Activated T-cell treated with anti-CD3 and anti-CD28 coated beads, Interleukin-2, amount 50 U/mL, for 1 hour (primary cell): ENCODE results near the gene AIF1.
"Not testable (repeated sequence)": the region's sequence is repeated elsewhere in the genome, so short reads cannot be mapped to it uniquely, and the experiment has no call there.

ENCODE experiments used
- DNase-seq: peaks from one replicate; pipeline ENCODE4 v3.0.0-alpha.2; 2020

Gene AIF1

GRCh38 chr6:31580807-31581433 is 34.1 kb upstream of the AIF1 start:
- peak; percentile 94 for DNase-seq

DNA sequence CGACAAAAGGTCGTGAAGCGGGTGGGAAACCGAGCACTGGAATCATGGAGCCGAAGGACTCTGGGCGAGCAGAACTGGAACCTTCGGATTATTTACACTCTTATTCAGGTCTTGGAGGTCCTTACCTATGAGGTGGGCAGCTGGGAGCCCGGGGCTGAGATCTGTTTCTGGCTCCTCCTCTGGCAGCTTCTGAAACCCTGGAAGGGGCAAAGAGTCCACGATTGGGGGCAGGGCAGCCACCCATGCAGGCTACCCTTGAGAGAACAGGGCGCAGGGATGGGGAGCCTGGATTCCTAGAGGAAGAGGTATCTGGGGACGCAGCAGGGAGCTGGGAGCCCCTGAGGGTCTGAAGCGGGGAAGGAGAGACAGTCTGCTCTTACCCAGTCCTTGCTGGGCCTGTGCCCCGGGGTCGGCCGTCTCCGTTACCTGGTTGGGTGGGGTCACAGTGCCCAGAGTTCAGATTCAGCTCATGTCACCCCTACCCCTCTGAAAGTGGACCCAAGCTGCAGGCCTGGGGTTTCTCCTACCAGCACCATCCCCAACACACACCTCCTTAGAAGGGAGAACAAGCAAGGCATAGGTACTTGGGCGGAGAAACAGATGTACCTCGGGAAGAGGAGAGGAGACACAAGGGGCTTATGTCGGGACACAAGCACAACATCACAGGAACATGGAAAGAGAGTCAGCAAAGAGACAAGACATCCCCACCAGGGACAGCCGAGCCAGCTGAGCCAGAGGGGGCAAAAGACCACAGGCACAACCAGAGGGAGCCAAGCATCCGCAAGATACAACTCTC is 33.4 kb upstream of the AIF1 start:
- no peak for DNase-seq

GRCh38 chr6:31582230-31582643 is 32.8 kb upstream of the AIF1 start, which contains the start of gene LTB:
TSS of gene LTB (minus strand) at chr6:31582424. CDS start at chr6:31582417, 7 bp downstream.
- peak; percentile 74 for DNase-seq

DNA sequence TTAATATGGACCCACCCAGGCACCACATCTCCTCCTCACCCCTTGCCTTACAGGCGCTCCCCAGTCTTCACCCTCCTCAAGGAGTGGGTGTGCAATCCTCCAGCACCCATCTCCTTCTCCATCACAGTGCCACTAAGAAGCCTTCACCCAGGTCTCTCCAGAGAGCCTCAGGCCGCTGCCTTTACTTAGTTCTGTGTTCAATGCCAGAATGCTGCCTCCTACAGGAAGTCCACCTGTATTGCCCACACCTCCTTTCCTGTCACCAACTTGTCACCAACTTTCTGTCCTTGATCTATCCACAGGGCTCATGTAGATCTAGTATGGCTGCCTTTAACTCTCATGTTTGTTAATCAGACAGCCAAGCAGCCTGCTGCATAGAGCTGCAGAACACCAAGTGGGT is 29.5 kb upstream of the AIF1 start:
- DNase-seq = no peak

- DNase-seq = no peak
Observed at GRCh38 chr6:31586008-31586407, 29.0 kb upstream of the AIF1 start, which contains the start of gene LST1. TSS of gene LST1 (plus strand) at chr6:31586277. CDS start at chr6:31587300, 1,023 bp downstream.

DNA sequence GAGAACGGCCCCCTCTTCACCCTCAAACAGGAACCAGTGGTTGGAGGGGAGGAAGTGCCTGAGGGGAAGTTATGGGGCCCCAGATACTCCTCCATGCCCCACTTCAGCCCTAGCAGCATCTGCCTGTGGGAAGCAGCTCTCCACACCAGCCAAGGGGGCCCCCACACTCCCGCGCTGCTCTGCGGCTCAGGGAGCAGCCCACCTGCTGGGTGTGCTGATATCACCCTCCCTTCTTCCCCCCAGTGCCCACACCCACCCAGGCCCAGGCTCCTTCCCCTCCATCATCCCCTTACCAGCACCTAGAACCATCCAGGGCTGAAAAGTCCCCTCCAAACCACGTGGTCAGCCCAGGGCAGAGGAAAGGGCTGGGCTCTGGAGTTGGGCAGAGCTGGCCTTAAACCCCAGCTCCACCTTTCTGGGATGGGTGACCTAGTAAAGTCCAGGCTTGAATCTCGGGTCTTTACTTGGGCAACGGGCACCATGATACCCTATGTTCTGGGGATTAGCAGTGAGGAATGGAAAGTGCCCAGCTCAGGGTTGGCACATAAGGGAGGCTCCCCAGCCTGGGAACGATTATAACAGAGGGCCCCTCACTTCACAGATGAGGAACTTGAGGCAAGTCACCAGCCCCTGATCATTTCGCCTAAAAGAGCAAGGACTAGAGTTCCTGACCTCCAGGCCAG is 28.3 kb upstream of the AIF1 start:
- no peak for DNase-seq

DNA sequence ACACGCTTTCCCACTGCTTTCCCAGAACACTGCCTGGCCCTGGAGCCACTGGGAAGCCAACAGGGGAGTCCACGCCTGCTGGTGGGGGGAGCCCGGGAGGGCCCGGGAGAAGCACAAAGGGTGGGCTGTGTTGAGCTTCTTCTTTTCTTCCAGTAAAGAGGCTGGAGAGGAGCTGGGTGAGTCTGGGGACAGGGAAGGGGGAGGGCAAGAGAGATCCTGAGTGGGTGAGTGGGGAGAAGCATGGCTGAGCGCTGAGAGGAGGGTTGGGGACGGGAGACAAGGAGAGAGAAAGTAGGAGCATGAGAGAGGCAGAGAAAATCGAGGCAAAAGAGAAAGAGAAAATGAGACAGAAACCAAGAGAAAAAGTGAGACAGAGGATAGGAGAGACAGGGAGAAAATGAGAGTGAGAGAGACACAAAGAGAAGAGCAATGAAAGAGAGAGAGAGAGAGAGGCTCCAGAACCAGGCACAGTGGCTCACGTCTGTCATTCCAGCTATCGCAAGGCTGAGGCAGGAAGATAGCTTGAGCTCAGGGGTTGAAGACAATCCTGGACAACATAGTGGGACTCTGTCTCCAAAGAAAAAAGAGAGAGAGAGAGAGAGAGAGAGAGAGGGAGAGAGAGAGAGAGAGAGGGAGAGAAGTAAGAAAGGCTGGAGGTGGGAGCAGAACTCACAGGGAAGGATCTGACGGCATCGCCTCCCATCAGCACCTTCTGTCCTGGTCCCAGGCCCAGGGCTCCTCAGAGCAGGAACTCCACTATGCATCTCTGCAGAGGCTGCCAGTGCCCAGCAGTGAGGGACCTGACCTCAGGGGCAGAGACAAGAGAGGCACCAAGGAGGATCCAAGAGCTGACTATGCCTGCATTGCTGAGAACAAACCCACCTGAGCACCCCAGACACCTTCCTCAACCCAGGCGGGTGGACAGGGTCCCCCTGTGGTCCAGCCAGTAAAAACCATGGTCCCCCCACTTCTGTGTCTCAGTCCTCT is 26.9 kb upstream of the AIF1 start:
- no peak for DNase-seq

DNA sequence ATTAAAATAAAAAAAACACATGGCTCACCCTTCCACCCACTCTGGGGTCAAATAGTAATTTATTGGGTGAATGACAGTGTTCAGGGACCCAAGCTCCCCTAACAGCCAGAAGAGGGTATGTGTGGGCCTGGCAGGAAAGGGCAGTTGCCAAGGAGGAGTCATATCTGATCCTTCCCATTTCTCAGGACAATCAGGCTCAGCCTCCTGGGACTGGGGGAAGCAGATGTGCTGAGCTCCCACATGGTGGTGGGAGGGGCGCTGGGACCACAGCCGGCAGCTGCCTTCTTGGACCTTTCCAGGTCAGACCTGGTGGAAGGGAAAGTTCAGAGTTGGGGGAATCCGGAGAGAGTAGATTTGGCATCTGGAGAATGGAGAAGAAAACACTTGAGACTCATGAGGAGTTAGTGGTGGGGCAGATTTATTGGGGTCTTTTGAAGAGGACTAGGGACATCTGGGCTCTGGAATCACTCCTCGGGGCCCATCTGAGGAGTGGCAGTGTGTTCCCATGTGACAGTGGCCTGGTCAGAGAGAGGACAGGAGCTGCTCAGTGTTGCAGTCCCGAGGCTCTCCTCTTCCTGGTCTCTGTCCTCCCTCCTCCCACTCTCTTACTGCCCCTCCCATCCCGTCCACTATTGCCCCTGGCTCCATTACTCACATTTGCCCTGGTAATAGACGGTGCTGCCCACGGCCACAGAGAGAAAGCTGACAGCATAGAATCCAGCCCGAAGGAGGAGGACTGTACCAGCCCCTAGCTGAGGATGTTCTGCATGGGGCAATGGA is 26.0 kb upstream of the AIF1 start:
- no peak for DNase-seq

DNA sequence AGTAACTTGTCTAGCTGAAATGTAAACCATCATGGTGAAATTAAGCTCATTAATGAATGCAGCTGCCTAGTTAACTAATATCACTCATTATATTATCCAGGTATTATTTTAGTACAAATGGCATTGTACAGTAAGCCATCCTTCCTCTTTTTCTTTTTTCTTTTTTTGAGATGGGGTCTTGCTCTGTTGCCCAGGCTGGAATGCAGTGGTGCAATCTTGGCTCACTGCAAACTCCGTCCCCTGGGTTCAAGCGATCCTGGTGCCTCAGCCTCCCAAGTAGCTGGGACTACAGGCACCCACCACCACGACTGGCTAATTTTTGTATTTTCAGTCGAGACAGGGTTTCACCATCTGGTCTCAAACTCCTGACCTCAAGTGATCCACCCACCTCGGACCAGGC is 24.3 kb upstream of the AIF1 start:
- DNase-seq = not testable (repeated sequence)

DNA sequence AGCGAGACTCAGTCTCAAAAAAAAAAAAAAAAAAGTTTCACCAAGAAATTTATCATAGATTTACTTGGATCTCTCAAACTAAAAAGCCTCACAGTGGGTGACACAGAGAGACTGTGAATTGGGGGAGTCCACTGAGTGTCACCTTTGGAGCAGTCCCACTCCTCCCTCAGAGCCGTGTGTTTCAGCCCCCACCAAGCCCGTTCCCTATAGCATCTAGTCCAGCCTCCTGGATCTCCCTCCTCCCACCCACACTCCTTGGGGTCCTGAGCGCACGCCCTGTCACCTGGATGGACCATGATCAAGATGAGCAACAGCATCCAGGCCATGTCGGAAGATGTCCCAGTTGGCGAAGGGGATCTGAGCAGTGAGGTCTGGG is 22.6 kb upstream of the AIF1 start:
- DNase-seq = no peak

GRCh38 chr6:31597006-31597405 is 18.0 kb upstream of the AIF1 start:
- DNase-seq = no peak

- no peak for DNase-seq
Observed at GRCh38 chr6:31607317-31607716, 7.7 kb upstream of the AIF1 start.

DNA sequence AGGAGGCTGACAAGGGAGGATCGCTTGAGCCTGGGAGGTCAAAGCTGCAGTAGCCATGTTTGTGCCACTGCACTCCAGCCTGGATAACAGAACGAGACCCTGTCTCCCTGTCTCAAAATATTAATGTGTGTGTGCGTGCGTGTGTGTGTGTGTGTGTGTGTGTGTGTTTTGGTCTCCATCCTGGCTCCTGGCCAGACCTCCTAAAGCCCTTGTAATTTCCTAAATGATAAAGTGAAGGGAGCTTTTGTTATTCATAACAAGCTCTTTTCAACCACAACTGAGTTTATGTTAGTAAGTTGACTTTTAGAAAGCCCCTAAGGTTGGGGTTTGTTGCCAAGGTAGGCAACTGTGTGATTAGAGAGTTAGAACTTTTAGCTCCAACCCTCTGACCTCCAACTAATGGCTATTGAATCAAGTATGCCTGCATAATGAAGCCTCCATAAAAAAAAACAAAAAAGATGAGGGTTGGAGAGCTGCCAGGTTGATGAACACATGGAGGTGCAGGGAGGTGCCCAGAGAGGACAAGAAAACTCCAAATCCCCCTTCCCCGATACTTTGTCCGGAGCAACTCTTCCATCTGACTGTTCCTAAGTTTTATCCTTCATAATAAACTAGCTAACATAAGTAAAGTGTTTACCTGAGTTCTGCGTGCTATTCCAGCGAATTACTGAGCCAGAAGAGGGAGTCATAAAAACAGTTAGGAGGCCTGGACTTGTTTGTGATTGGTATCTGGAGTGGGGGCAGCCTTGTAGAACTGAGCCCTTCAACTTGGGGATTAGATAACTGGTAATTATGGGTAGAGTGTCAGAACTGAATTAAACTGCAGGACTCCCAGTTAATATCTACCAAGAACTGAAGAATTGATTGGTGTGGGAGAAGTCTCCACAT is 5.3 kb upstream of the AIF1 start:
- DNase-seq = no peak

- DNase-seq = no peak
Observed at GRCh38 chr6:31610968-31611367, 4.1 kb upstream of the AIF1 start.

- DNase-seq = no peak
Observed at GRCh38 chr6:31614075-31614619, 887 bp upstream of the AIF1 start.

DNA sequence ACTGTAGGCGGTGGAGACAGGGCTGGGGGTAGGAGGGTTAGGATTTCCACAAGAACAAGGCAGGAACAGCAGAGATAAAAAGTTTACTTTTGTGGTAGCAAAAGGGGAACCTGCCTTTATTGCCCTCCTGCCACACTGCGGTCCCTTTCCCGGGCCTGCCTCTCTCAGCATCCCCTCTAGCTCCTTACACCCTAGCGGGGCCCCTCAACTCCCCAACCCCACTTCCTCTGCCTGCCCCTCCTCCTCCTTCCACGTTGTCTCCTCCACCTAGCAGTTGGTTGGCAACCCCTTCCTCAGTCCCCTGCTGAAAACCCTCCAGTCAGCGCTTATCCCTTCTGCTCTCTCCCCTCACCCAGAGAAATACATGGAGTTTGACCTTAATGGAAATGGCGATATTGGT is 714 bp downstream of the AIF1 start:
- DNase-seq = no peak

DNA sequence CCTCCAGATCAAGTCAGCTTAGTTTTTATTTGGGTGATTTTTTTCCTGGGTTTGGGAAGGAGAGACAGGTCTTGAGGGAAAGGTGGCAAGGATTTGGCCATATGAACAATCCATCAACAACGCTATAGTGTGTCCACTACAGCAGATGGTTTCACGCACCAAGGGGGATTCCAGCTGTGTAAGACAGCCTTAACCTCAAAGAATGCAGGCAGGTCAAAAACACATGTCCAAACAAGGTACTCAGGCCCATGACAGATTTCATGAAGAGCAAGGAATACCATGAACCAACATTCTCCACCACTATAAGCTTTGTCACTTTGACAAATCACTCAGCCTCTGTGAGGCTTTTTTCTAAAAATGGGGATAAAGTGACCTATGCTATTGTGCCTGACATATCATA is 2.0 kb downstream of the AIF1 start:
- no peak for DNase-seq

DNA sequence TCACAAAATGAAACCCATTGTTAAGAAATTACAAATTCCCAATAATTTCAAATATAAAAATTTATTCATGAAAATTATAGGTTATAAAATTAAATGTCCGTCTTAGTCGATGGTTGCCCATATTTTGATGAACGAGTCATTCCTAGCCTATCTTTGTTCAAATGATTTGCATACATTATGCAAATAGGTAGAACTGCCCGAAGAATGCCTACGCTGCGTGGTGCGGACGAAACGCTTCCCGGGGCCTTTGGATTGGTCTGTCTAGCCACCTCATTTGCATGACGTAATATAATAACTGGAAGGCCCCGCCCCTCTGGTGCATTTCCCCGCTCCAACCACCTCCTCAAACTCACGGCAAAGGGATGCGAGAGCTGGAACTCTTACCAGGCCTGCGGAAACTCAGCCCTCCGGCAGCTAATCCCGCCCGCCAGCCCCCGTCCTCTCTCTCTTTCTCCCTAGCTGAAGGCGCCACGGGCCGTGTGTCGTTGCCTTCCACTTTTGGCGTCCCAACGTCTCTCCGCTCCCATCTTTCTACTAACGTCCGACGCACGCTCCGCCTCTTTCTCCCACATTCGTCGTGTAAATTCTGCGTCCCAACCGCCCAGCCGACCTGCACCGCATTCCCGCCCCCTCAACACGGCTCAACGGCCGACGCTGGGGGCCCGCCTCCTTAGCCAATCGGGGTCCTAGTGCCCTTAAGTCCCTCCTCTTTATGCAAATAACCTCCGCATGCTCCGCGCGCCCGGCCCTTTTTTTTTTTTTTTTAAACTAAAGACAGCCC is 5.0 kb downstream of the AIF1 start:
- DNase-seq = peak; percentile 92

- DNase-seq = peak; percentile 95
Observed at GRCh38 chr6:31620586-31621319, 5.7 kb downstream of the AIF1 start, which contains the start of gene PRRC2A. TSS of gene PRRC2A (plus strand) at chr6:31620715. CDS start at chr6:31622790, 2,075 bp downstream.
